Suprapubic skin (tissue), 3 donors: ENCODE results near the gene EEFSEC.

Experiments used
- POLR2A ChIP-seq, 2 donors: fragments of 450-650 bp; IDR thresholded peaks; one replicate each; pipeline ENCODE4 v1.6.1; 2017; ENCODE audit warnings: antibody characterized with exemption in 2 of 2, mild to moderate bottlenecking in 2 of 2, moderate library complexity in 2 of 2
- TF ChIP-seq, protein P1 (sequence below), 2 donors: fragments of 200-600 bp in 1 of 2; fragments of 450-650 bp in 1 of 2; sonication (generic) in 1 of 2; IDR thresholded peaks; one replicate each; pipeline ENCODE4 v1.5.1; 2016 to 2019; ENCODE audit warnings: antibody characterized with exemption in 2 of 2, mild to moderate bottlenecking in 1 of 2, moderate library complexity in 1 of 2

DNA sequence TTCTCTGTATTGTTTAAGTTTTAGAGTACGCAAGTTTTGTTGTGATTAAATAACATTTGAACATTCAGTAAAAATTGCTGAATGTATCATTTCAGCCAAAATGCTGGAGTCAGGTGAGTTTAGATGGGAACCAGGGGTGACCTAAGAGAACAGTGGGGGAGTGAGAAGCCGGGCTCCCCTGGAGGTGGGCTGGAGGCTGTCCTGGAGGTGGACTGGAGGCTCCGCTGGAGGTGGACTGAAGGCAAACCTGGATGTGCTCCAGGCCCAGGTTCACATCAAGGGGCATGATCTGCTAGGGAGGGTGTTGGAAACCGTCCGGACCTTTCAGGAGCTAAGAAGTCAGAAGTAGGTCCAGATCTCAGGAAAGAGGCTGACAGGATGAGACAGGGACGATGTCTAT is 289.7 kb downstream of the EEFSEC start:
- TF ChIP-seq, protein P1, sequence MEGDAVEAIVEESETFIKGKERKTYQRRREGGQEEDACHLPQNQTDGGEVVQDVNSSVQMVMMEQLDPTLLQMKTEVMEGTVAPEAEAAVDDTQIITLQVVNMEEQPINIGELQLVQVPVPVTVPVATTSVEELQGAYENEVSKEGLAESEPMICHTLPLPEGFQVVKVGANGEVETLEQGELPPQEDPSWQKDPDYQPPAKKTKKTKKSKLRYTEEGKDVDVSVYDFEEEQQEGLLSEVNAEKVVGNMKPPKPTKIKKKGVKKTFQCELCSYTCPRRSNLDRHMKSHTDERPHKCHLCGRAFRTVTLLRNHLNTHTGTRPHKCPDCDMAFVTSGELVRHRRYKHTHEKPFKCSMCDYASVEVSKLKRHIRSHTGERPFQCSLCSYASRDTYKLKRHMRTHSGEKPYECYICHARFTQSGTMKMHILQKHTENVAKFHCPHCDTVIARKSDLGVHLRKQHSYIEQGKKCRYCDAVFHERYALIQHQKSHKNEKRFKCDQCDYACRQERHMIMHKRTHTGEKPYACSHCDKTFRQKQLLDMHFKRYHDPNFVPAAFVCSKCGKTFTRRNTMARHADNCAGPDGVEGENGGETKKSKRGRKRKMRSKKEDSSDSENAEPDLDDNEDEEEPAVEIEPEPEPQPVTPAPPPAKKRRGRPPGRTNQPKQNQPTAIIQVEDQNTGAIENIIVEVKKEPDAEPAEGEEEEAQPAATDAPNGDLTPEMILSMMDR (IDR thresholded peaks at IDR 0.05): no peak
- TF ChIP-seq POLR2A (IDR thresholded peaks at IDR 0.05): no peak
